ENCODE measurements around the gene NFYA.

Gene NFYA

DNA sequence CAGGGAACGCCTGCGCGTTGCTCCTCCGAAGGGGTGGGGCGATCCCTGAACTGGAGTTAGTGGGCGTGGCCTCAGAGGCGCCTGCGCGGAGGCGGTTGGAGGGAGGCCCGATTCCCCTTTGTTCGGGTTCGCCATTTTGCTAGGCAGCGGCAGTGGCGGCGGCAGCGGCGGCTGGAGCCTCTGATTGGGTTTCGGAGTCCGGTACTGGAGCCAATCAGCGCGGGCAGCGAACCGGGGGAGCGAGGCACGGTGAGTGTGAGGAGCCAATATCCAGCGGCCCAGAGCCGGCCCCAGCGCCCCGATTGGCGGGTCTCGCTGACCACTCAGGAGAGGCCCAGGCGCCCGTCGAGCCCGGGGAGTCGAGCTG lies at the start of gene NFYA:
NFYA (plus strand) TSS at position 139 of the 367 bp plus-strand sequence. CDS start 6,116 bp downstream, outside the sequence.
- peak in 1 of 2 donors; percentile 99 for DNase-seq (ENCODE audit: low read depth in 2 of 2)

DNA sequence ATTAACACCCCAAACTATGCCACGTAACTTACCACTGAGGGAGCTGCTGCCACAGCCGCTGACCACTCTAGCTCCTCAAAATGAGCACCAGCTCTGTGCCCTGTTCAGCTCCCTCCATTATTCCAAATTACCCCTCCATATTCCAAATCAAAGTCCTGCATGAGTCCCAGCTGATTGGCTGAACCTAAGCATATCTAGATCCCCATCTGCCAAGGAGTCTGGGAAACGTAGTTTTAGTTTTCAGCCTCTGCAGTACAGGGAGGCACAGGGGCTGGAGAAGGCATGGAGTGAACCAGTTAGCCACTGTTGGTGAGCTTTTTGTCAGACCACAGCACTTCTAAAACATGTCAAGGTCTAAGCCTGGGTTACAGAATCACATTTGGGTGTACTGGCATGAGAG lies 49.7 kb upstream of the NFYA start:
- no peak for DNase-seq (ENCODE audit: low read depth in 2 of 2)

DNA sequence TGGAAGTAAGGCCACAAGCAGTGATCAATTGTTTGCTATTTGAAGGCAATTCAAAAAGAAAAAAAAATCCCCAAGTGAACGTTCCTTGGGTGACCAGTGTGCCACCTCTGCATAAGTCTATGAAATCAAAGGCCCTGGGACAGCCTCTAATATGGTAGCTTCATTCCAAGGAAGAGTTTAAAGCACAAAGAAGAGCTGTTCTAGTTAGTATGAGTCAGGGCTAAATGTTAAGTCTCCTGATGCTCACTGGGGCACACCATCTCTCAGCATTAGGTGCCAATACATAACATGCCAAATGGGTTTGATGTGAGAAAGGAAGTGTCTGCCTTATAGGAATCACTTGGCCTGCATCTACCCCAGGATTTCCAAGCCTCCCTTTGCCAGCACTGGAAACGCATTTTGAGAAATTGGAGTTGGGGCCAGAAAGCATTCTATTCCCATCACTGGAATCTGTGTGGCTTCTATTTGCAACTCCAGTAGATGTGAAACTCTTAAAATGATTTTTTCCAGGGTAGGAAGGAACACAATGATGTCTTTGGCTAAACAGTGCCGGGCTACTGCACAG lies 46.7 kb upstream of the NFYA start:
- no peak for DNase-seq (ENCODE audit: low read depth in 2 of 2)

DNA sequence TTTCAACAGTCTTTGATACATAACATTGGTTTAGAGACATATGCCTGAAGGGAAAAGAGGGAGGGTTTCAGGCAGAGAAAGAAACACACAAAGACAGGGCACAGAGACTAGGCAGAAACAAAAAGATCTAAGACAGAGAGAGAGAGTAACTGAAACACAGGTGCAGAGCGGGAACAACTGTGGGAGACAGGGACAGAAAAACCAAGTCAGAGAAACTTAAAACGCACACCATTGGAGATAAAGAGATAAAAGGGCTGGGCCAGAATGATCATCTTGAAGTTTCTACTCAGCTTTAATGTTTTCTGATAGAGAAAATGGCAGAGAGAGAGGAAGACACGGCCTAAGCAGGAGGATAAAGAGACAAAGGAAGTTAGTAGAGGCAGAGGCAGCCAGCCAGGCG lies 45.5 kb upstream of the NFYA start:
- no peak for DNase-seq (ENCODE audit: low read depth in 2 of 2)

DNA sequence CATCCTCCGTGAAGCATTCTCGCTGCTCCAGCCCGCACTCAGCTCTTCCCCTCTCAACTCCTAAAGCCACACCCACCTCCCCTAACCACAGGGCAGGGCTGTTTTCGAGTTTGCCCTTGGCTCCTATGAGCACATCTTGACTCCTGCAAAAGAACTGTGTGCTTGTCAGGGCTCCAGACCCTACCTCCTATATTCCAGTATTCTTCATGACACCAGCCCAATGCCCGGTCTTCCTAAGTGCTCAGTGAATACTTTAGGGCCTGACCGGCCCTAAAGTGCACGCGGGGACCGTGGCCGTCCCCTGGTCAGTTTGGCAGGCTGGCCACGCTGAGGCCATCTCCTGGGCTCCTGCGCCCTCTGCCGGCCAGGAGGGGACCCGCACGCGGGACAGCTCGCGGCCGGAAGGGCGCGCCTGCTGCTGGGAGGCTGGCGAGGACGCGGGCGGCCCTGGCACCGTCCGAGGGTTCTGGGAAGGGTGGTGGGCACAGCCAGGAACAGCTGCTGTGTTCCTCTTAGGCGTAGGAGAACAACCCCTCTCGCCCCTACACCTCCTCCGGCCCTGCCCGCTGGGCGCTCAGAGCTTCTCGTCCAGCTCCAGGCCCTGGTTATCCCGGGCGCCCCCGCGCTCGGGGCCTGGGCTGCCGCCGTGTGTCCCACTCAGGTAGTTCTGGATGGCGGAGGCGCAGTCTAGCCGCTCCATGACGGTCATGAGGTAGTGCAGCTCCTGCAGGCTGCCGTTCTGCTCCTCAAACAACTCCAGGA lies 44.8 kb upstream of the NFYA start:
- peak; percentile 66 to 79 for DNase-seq (ENCODE audit: low read depth in 2 of 2)

DNA sequence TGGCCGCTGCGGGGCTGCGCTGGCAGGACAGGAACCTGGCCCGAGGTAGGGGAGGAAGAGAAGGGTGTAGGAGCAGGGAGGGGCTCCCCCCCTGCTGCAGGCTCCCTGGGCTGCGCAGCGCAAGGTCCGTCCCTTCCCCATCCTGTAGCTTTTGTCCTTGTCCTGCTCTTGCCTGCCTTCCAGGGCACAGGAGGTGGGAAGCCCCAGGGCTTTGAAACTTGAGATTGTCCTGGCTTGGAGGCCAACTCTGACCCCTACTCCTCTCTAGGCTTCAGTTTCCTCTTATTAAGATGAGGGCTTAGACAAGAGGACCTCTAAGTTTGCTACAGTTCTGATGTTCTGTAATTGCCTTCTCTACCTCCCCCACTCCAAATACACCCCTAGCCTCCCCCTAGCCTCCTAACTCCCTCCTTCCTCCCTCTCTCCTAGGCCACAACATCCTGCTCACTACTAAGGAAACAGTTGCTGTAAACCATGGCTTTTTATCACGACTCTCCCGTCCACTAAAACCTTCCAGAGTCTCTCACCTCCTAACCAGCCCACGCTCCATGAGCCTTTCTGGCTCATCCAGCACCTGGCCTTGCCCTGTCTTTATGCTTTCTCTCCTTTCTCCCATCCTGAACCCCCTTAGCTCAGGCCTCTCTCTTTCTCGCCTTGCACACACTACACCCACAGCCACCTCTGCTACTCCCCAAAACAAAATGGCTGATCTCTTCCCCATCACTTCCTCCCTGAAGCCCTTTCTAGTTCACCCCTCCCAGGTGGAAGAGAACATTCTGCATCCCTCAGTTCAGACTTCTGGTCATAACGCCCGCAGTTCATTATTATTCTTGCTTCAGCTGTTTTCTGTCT lies 44.0 kb upstream of the NFYA start:
- no peak for DNase-seq (ENCODE audit: low read depth in 2 of 2)

DNA sequence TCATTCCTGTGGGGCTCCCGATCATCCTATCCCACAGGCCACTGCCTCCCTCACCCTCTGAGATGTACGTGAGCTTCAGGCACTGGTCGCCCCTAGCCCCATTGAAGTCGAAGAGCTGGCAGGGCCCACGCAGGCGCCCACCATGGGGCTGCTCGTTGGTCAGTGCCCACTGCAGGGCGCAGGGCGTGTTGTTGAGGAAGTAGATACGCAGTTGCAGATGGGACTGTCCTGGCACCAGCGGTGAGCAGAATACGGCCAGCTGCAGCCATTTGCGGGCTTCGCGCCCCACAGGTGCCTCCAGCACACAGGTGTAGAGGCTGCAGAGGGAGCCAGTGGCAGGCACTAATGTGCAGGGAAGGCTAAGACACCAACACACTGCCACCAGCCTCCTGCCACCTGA lies 39.9 kb upstream of the NFYA start:
- DNase-seq (ENCODE audit: low read depth in 2 of 2), result no peak

DNA sequence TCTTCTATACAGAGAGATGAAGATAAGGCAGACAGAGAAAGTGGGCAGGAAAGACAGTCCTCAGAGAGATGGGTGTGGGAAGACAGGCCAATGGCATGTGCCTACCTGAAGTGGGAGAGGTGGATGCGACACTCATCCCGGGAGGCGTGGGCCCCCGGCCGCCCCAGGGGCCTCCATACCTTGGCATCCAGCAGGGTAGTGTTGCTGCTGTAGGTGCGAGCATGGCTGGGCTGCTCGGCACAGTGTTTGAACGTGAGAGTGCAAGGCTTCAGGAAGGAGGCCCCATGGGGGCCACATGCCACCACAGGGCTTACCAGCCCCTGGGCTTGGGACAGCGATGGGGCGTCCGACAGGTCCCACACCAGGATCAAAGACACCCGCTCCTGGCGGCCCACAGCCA lies 39.0 kb upstream of the NFYA start:
- no peak for DNase-seq (ENCODE audit: low read depth in 2 of 2)

DNA sequence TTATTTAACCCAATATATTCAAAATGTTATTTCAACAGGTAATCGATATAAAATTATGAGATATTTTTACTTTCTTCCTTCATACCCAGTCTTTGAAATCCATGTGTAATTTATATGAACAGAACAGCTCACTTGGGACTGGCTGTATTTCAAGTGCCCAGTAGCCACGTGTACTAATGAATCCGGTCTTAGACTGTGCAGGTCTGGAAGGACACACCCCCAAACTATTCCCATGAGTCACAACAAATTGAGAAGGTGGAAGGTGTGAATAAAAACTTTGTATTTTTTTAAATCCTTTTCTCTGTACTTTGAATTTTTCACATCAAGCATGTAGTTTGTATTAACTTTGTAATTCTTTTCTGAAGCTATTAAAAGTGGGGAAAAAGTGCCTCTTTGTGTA lies 36.6 kb upstream of the NFYA start:
- DNase-seq (ENCODE audit: low read depth in 2 of 2), result no peak

DNA sequence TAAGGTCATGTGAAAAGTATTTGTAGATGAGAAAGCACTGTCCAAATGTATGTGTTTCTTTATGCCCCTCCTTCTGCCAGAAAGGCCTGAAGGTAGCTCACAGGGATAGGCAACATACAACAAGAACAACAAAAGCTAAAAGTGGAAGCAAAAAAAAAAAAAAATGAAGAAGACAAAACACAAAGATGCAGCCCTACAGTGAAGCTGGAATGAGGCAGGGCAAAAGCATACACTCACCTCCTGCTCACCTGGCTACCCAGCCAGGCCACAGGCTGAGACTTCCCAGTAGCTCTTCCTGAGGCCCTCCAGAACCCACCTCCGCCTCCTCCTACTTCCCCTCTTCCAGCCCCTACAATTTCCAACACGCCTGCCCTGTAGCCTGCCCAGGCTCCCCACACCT lies 36.2 kb upstream of the NFYA start:
- no peak for DNase-seq (ENCODE audit: low read depth in 2 of 2)

DNA sequence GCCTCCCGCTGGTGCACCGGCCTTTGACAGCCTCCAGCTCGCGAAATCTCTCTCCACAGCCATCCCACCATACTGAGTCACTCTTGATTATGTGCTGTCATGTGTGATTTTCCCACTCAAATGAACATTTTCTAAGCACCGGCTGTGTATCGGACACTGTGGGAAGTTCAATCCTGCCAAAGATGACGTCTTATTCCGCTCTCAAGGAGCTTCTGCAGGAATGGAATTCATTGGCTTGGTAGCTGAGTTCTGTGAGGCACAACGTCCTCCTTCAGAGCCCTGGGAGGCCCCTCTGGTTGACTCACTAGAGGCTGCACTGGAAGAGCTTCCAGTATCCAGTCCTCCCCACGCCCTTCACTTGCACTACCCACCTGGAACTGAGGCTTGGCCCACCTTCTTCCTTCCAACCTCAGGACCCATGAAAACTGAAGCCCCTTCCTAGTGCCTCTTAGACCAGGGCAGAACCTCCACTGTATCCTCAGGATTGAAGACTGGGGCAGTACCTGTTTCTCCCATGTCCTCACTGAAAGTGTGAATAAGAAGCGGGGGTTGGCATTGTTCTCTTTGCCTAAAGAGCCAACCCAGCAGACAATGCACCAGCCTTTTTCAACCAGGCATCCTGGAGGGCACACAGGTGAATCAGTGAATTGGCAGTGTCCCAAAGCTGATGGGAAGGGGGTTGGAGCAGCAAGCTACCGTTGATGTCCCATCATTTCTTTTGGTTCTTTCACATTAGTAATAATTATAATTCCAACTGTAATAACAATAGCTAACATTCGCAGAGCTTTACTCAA lies 35.5 kb upstream of the NFYA start:
- no peak for DNase-seq (ENCODE audit: low read depth in 2 of 2)

DNA sequence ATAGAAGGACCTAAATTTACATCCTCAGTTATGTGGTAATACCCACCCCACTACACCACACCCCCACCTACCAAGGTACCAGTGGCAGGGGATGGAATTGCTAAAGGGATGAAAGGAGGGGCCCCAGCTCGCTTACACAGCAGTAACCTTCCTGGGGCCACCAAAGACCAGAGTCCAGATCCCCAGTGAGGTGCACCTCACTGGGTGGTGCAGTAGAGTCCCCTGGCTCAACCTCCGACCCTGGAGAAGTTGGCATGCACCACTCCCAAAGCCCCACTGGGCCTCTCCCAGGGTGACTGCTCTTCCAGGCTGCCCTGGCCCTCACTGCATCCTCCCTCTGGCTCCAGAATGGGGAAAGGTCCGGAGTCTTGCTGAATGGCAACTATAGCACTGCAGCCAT lies 34.6 kb upstream of the NFYA start:
- no peak for DNase-seq (ENCODE audit: low read depth in 2 of 2)

DNA sequence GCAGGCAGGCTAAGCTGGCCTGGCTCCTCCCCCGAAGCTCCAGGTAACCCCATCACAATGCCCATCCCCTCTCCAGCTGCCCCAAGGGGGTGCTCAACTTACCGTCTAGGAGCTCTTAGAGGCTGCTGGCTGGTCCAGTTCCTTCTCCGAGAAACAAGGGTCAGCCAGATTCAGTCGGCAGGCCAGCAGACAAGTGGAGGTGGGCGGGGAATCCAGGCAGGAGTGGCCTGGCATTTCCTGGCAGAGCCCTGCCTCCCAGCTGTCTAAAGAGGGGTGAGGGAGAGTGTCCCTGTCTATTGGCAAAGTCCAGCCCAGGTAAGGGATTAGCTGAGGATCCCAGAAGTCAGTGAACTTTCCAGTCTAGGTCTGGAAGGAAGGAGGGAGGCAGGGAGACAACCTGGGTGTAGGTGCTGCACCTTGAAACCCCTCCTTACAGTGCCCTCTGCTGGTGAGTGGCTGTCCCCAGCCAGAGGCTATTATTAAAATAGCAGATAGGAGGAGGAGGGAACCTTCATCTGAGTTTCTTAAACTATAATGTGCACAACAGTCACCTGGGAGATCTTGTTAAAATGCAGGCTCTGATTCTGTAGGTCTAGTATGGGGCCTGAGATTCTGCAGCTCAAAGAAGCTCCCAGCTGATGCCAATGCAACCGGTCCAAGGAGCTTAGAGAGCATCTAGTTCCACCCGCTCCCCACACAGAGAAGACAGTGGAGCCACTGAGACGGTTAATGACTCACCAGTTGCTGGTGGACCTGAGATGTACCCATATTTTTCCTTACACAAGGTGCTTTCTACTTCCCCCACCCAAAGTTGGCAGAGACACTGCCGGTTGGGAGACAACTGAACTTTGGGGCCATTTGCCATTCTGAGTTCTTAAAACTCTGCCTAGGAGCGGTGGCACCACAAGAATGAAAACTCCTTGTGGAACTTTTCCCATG lies 33.4 kb upstream of the NFYA start, which contains the start of gene UNC5CL:
UNC5CL (minus strand) TSS at position 162 of the 939 bp plus-strand sequence. CDS start 4,147 bp downstream, outside the sequence.
- DNase-seq (ENCODE audit: low read depth in 2 of 2), result peak; percentile 25 to 30

DNA sequence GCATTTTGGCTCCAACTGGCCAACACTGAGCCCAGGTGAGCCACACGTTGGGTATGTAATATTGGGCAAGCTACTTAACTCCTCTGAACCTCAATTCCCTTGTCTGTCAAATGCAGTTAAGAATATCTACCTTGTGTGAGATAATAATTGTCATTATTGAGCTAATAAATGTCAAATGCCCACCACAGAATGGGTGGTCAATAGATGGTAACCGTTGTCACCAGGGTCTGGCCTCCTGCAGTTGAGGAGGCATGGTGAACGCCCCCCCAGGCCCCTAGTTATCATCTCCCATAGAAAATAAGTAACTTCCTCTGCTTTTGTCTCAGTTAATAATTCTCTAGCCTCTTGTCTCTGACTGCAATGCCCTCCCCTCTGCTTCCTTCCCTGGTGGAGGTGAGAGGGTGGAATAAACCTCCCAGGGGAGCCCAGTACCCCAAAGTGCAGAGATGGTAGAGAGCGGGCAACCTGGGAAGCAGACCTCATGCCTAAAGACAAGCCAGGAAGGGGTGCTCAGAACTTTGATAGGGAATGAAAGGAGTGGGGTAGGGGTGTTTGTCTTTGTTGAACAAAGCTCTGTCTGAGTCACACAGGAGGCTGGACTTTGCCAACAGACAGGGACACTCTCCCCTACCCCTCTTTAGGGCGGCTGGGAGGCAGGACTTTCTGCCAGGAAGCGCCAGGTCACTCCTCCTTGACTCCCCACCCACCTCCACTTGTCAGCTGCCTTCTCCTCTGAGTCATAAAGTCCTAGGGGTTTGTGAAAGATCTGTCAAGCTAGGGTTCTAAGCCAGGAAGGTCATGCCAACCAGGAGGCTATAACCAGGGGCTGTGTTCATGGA lies 32.5 kb upstream of the NFYA start:
- DNase-seq (ENCODE audit: low read depth in 2 of 2), result no peak

DNA sequence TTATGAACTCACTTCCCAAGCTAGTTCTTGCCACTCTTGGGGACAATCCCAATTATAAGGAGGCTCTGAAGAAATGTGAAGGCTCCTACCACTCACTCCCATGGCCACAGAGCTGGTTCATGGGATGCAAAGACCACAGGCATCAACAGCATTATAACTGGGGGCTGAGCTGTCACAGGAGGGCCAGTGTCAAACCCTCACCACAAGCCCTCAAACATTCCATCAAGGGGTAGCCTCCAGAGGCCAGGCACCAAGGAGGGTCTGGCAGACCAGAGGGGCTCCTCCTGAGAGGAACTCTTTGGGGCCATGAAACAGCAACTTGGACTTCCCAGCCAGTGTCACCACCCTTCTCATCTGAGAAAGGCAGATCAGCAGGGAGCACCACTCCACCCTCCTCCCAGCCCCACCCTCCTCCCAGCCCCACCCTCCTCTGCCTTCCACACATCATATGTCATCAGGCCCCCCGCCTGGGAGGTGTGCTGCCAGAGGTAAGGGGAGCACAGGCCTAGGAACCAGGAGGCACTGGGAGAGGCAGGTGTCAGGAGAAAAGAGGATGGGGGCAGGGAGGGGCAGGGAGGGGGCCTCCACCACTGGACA lies 31.7 kb upstream of the NFYA start:
- no peak for DNase-seq (ENCODE audit: low read depth in 2 of 2)

DNA sequence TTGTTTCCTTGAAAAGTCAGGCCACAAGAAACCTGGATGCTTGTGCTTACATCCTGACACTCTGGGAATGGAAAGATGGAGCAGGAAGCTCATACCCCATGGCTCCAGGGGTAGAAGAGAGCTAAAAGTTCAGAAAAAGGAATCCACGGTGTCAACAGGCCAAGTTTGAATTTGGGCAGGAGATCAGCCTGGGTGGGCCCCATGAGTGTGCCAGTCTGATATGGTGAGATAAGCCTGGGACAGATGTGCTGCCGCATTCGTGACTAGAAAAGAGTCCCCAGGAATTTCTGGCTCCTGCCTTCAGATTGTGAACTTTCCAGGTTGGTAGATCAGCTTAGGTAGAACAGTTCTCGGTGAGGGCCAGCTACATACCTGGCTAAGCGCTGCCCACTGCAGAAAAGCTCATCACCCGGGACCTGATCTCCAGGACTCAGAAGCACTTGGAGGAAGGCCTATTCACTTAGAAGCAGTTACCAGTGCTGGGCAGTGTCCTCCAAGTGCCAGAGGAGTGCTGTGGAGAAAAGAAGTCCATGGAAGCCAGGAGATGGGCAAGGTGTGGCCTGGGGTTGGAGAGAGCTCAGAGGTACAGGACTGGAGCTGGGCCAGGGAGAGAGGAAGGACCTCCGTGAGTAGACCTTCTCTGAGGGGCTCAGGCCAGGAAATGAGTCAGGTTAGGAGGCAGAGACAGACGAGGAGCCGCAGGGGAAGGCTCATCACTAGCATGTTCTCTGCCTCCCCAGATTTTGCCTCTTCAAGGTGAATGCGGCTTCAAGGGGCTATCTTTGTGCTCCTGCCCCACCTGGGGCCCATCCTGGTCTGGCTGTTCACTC lies 30.3 kb upstream of the NFYA start, which contains the start of gene TSPO2:
TSPO2 (plus strand) TSS at position 242 of the 830 bp plus-strand sequence; CDS start at position 761, 519 bp downstream.
- no peak for DNase-seq (ENCODE audit: low read depth in 2 of 2)

DNA sequence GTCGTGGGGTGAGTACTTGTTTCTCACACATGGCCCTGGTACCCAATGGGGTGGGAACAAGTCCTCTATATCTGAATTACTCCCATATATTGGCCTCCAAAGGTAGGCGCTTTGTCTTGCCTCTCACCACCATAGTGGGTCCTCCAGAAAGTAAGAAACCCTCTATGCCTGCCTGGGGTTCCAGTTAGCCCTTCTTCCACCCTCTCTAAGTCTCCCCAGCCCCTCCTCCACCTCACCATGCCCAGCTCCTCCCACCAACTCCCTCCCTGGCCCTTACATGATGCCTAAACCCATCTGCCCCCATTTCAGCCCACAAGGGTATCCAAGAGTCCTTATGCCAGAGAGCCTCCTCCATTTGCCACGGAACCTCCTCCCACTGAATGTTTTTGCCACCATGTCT lies 29.6 kb upstream of the NFYA start:
- no peak for DNase-seq (ENCODE audit: low read depth in 2 of 2)

DNA sequence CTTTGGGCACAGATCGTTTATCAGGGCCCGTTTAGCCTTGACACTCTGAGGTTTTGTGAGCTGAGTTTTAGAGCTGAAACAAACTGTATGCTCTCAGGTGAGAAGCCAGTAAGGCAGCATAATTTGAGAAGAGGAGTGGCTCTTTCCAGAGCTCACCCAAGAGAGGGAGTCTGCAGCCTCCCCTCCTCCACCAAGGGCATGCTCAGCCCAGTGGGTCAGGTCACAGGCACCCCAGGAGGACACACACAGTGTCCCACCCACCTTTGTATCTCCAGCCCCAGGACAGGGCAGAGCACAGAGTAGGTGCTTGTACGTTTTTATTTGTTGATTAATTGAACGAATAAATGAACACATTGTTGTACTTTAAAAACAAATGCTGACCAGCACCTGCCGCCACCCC lies 27.1 kb upstream of the NFYA start:
- no peak for DNase-seq (ENCODE audit: low read depth in 2 of 2)
